HepG2 (cell line): ENCODE results near the gene CD72. TPM values are rescaled to one million over a fixed set of nuclear protein-coding genes. Genes with fewer than 3 reads are reported as not detected.

Experiments
- ATAC-seq: fragments of 200-7000 bp; cut with Tn5 transposase; 3 replicates; pipeline ENCODE4 v1.9.1; 2020; ENCODE audit warnings: mild to moderate bottlenecking, moderate library complexity
- BruUV-seq: library from RNA; stranded (reverse); fragments of 400-500 nt; replicated peaks from 2 replicates; lab custom pipeline; 2021; lab: Mats Ljungman, UMichigan
- CTCF ChIA-PET: fragments of 300-600 bp; formaldehyde crosslinking; extraction: SDS; loops from one replicate; lab custom pipeline; 2021; ENCODE audit warnings: low total read pairs, inconsistent platforms, low intra/inter-chr PET ratio; lab: Yijun Ruan, JAX
- POLR2A ChIA-PET: fragments of 350-600 bp; sonication (Branson Sonifier 250); formaldehyde crosslinking; loops from one replicate; lab custom pipeline; 2020; ENCODE audit warnings: antibody characterized with exemption, inconsistent platforms; lab: Yijun Ruan, JAX
- DNase-seq: peaks from one replicate; pipeline ENCODE4 v3.0.0-alpha.2; 2015; ENCODE audit warnings: low spot score
- FAIRE-seq: peaks from 3 replicates; lab custom pipeline; 2011; peaks lifted over from hg19 to GRCh38; lab: Jason Lieb, UNC
- H2AFZ ChIP-seq: one replicate; pipeline ENCODE4 v1.6.1; 2011; ENCODE audit warnings: low read length, inconsistent platforms
- H3K27ac ChIP-seq: fragments of 300-600 bp; 3 replicates; pipeline ENCODE4 v1.8.0; 2011; ENCODE audit warnings: mixed run types, mild to moderate bottlenecking, mixed read lengths, low read length, inconsistent platforms; ENCODE audit not compliant: insufficient read depth; ENCODE audit errors: extremely low read length
- H3K27me3 ChIP-seq, 2 experiments: fragments of 200-600 bp in 1 of 2; 2 replicates in 1 of 2; 3 replicates in 1 of 2; pipeline versions ENCODE4 v1.6.0 to v1.8.0; 2011; ENCODE audit warnings: low read length in 2 of 2, mild to moderate bottlenecking in 2 of 2, moderate library complexity in 2 of 2, inconsistent platforms in 1 of 2; ENCODE audit not compliant: insufficient read depth in 2 of 2, control insufficient read depth in 1 of 2
- H3K36me3 ChIP-seq, 2 experiments: fragments of 200-600 bp in 1 of 2; replicated peaks in 1 of 2; 2 replicates in 1 of 2; 3 replicates in 1 of 2; pipeline versions ENCODE4 v1.5.1 to v1.8.0; 2011; ENCODE audit warnings: low read length in 2 of 2, inconsistent platforms in 1 of 2; ENCODE audit not compliant: insufficient read depth in 2 of 2, control insufficient read depth in 1 of 2
- H3K4me1 ChIP-seq: 2 replicates; pipeline ENCODE4 v1.5.1; 2012; ENCODE audit warnings: low read length, inconsistent platforms; ENCODE audit not compliant: insufficient read depth
- H3K4me2 ChIP-seq: 2 replicates; pipeline ENCODE4 v1.6.0; 2011; ENCODE audit warnings: low read depth, low read length, inconsistent platforms
- H3K4me3 ChIP-seq, 3 experiments: fragments of 200-600 bp in 1 of 3; sonication (generic), shearing (Covaris generic) in 1 of 3; replicated peaks in 1 of 3; 2 replicates each; pipeline ENCODE4 v1.5.1; 2011 to 2016; ENCODE audit warnings: low read length in 3 of 3, inconsistent platforms in 2 of 3, low read depth in 2 of 3, mild to moderate bottlenecking in 2 of 3, control low read depth in 1 of 3, mixed read lengths in 1 of 3; ENCODE audit not compliant: insufficient read depth in 1 of 3
- H3K79me2 ChIP-seq: one replicate; pipeline ENCODE4 v1.6.1; 2011; ENCODE audit warnings: low read length, inconsistent platforms; ENCODE audit not compliant: insufficient read depth
- H3K9ac ChIP-seq: 2 replicates; pipeline ENCODE4 v1.6.0; 2011; ENCODE audit warnings: mild to moderate bottlenecking, low read depth, low read length, inconsistent platforms; ENCODE audit not compliant: insufficient read depth
- H3K9me3 ChIP-seq: 2 replicates; pipeline ENCODE4 v1.5.1; 2012; ENCODE audit warnings: mild to moderate bottlenecking, low read length
- H4K20me1 ChIP-seq: 2 replicates; pipeline ENCODE4 v1.6.0; 2011; ENCODE audit warnings: inconsistent platforms, mild to moderate bottlenecking, low read length, moderate library complexity; ENCODE audit not compliant: insufficient read depth
- ARHGAP35 ChIP-seq: sonication (generic); formaldehyde crosslinking; IDR thresholded peaks from 2 replicates; pipeline ENCODE4 v1.9.0; 2022; ENCODE audit warnings: mild to moderate bottlenecking, inconsistent platforms, moderate library complexity, missing genetic modification reagents, borderline replicate concordance
- CCAR2 ChIP-seq: fragments of 200-400 bp; formaldehyde crosslinking; optimal IDR thresholded peaks from 2 replicates; pipeline ENCODE3; 2018; ENCODE audit warnings: low read depth, mild to moderate bottlenecking, low read length, moderate library complexity
- KDM3A ChIP-seq: IDR thresholded peaks from 2 replicates; pipeline ENCODE4 v1.6.1; 2018; ENCODE audit warnings: low read depth, missing compliant biosample characterization
- MAX ChIP-seq: IDR thresholded peaks from 2 replicates; pipeline ENCODE4 v1.6.1; 2012; ENCODE audit warnings: inconsistent platforms
- MED13 ChIP-seq: sonication (generic); formaldehyde crosslinking; IDR thresholded peaks from 2 replicates; pipeline ENCODE4 v1.5.0; 2020; ENCODE audit warnings: missing genetic modification reagents
- MIXL1 ChIP-seq: IDR thresholded peaks from 2 replicates; pipeline ENCODE4 v1.6.1; 2016
- RORA ChIP-seq: sonication (generic); formaldehyde crosslinking; IDR thresholded peaks from 2 replicates; pipeline ENCODE4 v1.5.0; 2020; ENCODE audit warnings: mild to moderate bottlenecking, missing genetic modification reagents, moderate library complexity
- ZBTB10 ChIP-seq: sonication (generic); formaldehyde crosslinking; IDR thresholded peaks from 2 replicates; pipeline ENCODE4 v1.4.0; 2020; ENCODE audit warnings: missing genetic modification reagents, borderline replicate concordance
- ZBTB26 ChIP-seq: IDR thresholded peaks from 2 replicates; pipeline ENCODE4 v1.6.1; 2016; ENCODE audit warnings: missing compliant biosample characterization, missing genetic modification reagents, borderline replicate concordance
- ZNF224 ChIP-seq: sonication (generic); formaldehyde crosslinking; IDR thresholded peaks from 2 replicates; pipeline ENCODE4 v1.5.0; 2020; ENCODE audit warnings: mild to moderate bottlenecking, missing genetic modification reagents
- ZNF513 ChIP-seq: sonication (generic); formaldehyde crosslinking; conservative IDR thresholded peaks from 2 replicates; pipeline ENCODE4 v1.5.0; 2020; ENCODE audit warnings: missing genetic modification reagents
- ZNF891 ChIP-seq: sonication (generic); formaldehyde crosslinking; IDR thresholded peaks from 2 replicates; pipeline ENCODE4 v1.5.0; 2020; ENCODE audit warnings: mild to moderate bottlenecking, missing genetic modification reagents
- WGBS: methylation state at CpG from one replicate; pipeline ENCODE4 v1.1.6; 2017; ENCODE audit warnings: low lambda C conversion rate; 5-methylcytosine and 5-hydroxymethylcytosine counted together
- in situ Hi-C: cut with HindIII; loops from 2 replicates; pipeline ENCODE4 v1.10.0; 2017; ENCODE audit warnings: low pct_unique_long_range_greater_than_20kb; ENCODE audit not compliant: extremely low pct_ligation_motif_present
- intact Hi-C: fragments of 100-400 bp; cut with micrococcal nuclease; formaldehyde crosslinking; loops from one replicate; pipeline ENCODE4 v1.10.0; 2022; ENCODE audit not compliant: unreplicated experiment
- polyA plus RNA-seq, 8 experiments: library from polyadenylated mRNA; depleted of rRNA in 3 of 8; stranded (reverse) in 7 of 8; unstranded in 1 of 8; fragments of >200 nt; fragmentation: Illumina TruSeq in 4 of 8; extraction: Trizol in 4 of 8; gene quantifications; 2 replicates each; pipeline versions ENCODE4 v1.2.1 to v1.2.3, GENCODE V29; 2011 to 2016; ENCODE audit warnings: low read depth in 4 of 8, missing spikeins in 1 of 8, mixed read lengths in 1 of 8; ENCODE audit not compliant: insufficient read depth in 1 of 8
- total RNA-seq, 5 experiments: library from RNA; depleted of rRNA; stranded (reverse); fragments of >200 nt; fragmentation: Illumina TruSeq; extraction: Trizol; gene quantifications; 2 replicates each; pipeline ENCODE4 v1.2.3, GENCODE V29; 2016; ENCODE audit warnings: low read depth in 1 of 5

CD72 gene
- total and polyA plus RNA-seq, 2 of the 13 experiments (the other 11 are each of a cell fraction or from before 2014, with no cell fraction given), result 0.18 to 1.1 TPM

DNA sequence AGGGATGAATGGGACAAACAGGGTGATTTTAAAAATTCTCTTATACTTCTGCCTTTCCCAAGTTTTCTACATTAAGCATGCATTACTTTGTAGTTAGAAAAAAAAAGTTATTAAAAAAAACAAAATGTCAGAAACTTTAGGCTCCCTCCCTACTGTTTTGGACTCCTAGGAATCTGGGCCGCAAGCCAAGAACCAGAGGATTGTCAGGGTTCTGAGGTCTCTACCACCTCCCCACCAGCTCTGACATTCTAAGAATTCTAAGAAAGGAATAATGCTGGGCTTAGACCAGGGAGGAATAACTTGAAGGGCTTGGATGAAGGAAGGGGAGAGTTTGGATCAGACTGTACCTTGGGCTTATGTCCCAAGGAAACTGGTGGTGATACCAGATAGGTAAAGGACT lies 47.8 kb upstream of the CD72 start:
- intact Hi-C loops (no loop called here), in situ Hi-C loops (loop anchor here (5.0 kb wide), 1 partner anchor 61 kb away; no protein-coding TSS in a partner anchor)
- no peak overlapping the region for H3K9ac ChIP-seq
- FAIRE-seq (no peak), DNase-seq (no peak), ATAC-seq (no peak)
- no peak overlapping the region for H2AFZ ChIP-seq
- 100% methylated on average over 1 of the region's 1 CpG for WGBS
- BruUV-seq, result no TSS peak
- no peaks in the 10 kb centered on the region for H3K27me3 ChIP-seq
- CTCF ChIA-PET, result interaction anchor here (1.6 kb wide), 1 partner anchor 31 kb away, joined by 5 read pairs; no protein-coding TSS in a partner anchor
- no peaks in the 10 kb centered on the region for H4K20me1 ChIP-seq
- H3K36me3 ChIP-seq, result peaks cover 2 to 5% of the 10 kb centered on the region in 2 experiments; a peak in 3 of 5 replicates
- H3K79me2 ChIP-seq, result peaks cover 10% of the 10 kb centered on the region
- peaks cover 79% of the 10 kb centered on the region for H3K4me1 ChIP-seq
- no peaks in the 10 kb centered on the region for H3K9me3 ChIP-seq
- H3K27ac ChIP-seq, result no peak overlapping the region
- no peak overlapping the region for H3K4me2 ChIP-seq
- TF ChIP-seq KDM3A (CRISPR knock-in tag) (no peak), MED13 (CRISPR knock-in tag) (no peak), ARHGAP35 (CRISPR knock-in tag) (no peak), ZBTB26 (CRISPR knock-in tag) (no peak)
- no peak overlapping the region for H3K4me3 ChIP-seq
- POLR2A ChIA-PET, result interaction anchor here (1.7 to 2.5 kb wide), 3 partner anchors 8 to 65 kb away, joined by 5 to 24 read pairs (median 10); partner anchors contain the start of genes CA9, CREB3 and TLN1

DNA sequence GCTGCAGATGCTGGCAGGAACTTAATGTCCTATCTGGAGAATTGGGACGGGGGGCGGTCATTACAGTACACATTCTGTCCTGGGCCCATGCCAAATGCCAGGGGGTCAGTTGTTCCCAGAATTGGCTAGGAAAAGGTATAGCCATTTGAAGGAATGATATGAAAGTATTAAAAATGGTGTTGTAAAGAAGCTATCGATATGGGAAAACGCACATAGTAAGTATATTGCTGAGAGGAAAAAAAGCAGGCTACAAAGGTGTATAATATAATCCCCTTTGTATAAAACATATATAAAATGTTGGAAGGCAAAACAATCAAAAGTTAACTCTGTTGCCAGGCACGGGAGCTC lies 47.2 kb upstream of the CD72 start:
- no TSS peak for BruUV-seq
- Histone ChIP-seq H3K36me3 (peaks cover 4 to 10% of the 10 kb centered on the region in 2 experiments; a peak in 3 of 5 replicates), H3K27me3 (no peaks in the 10 kb centered on the region), H3K4me2 (peak overlapping the region; percentile 82), H3K4me1 (peaks cover 80% of the 10 kb centered on the region), H2AFZ (no peak overlapping the region), H3K9ac (peak overlapping the region; percentile 83), H3K79me2 (peaks cover 10% of the 10 kb centered on the region), H3K9me3 (no peaks in the 10 kb centered on the region), H3K4me3 (peak overlapping the region; percentile 21 to 85 (median 64)), H4K20me1 (no peaks in the 10 kb centered on the region), H3K27ac (peak overlapping the region; percentile 73)
- ATAC-seq, result no peak
- 29% methylated on average over 5 of the region's 5 CpGs for WGBS
- in situ Hi-C loops, result loop anchor here (5.0 kb wide), 1 partner anchor 62 kb away; no protein-coding TSS in a partner anchor
- FAIRE-seq, result no peak
- ChIA-PET POLR2A (interaction anchor here (0.9 to 2.5 kb wide), 10 partner anchors 8 to 66 kb away, joined by 3 to 24 read pairs (median 6); partner anchors contain the start of genes CA9, CREB3 and TLN1), CTCF (interaction anchor here (1.6 kb wide), 1 partner anchor 31 kb away, joined by 5 read pairs; no protein-coding TSS in a partner anchor)
- no peak for DNase-seq
- intact Hi-C loops, result no loop called here
- TF ChIP-seq ZBTB10 (CRISPR knock-in tag), result no peak
- no peak for TF ChIP-seq CCAR2
- TF ChIP-seq MIXL1 (CRISPR knock-in tag), result no peak
- TF ChIP-seq RORA (CRISPR knock-in tag), result no peak
- no peak for TF ChIP-seq ZNF224 (CRISPR knock-in tag)
- no peak for TF ChIP-seq ZNF891 (CRISPR knock-in tag)
- no peak for TF ChIP-seq ZNF513 (CRISPR knock-in tag)
- TF ChIP-seq MAX, result no peak
